Mucosa of gallbladder (tissue), 1 donor: ENCODE measurements around the gene POU2AF2. TPM values are rescaled to one million over a fixed set of nuclear protein-coding genes. Genes with fewer than 3 reads are reported as not detected.
"Not testable (repeated sequence)": the region's sequence is repeated elsewhere in the genome, so short reads cannot be mapped to it uniquely, and the experiment has no call there.

Source experiments
- DNase-seq: peaks from one replicate; pipeline ENCODE4 v3.0.0-alpha.2; 2020; ENCODE audit warnings: low spot score
- total RNA-seq: library from RNA; stranded (reverse); gene quantifications from one replicate; pipeline ENCODE4 v1.2.1, GENCODE V29; 2021
- donor health status: DM: no; HTN: no; CAD: no.

The POU2AF2 gene, protein sequence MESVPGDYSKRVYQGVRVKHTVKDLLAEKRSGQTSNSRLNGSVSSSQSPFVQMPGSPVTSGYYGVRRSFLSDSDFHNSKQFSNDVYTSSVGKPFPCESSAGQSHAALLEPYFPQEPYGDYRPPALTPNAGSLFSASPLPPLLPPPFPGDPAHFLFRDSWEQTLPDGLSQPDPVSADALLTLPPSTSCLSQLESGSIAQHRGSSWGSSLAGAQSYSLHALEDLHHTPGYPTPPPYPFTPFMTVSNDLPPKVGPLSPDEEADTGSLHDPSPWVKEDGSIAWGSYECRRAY
- total RNA-seq: 5.0 TPM

- DNase-seq: no peak
Observed at GRCh38 chr11:111245425-111245824, at the start of gene POU2AF2. TSS of gene POU2AF2 (plus strand) at chr11:111245725. CDS start at chr11:111245854, 129 bp downstream.

GRCh38 chr11:111200010-111200534 is 45.5 kb upstream of the POU2AF2 start:
- no peak for DNase-seq

DNA sequence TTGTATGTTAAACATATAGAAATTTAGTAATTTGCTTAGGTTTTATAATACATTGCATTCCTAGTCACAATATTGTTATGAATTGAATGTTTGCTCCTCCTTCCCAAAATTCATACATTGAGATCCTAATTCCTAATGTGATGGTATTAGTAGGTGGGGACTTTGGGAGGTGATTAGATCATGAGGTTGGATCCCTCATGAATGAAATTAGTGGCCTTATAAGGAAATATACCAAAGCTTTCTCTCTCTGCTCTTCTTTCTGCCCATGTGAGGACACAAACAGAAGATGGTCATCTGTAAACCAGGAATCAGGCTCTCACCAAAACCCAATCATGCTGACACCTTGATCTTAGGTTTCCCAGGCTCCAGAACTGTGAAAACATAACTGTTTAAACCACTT is 41.3 kb upstream of the POU2AF2 start:
- no peak for DNase-seq

DNA sequence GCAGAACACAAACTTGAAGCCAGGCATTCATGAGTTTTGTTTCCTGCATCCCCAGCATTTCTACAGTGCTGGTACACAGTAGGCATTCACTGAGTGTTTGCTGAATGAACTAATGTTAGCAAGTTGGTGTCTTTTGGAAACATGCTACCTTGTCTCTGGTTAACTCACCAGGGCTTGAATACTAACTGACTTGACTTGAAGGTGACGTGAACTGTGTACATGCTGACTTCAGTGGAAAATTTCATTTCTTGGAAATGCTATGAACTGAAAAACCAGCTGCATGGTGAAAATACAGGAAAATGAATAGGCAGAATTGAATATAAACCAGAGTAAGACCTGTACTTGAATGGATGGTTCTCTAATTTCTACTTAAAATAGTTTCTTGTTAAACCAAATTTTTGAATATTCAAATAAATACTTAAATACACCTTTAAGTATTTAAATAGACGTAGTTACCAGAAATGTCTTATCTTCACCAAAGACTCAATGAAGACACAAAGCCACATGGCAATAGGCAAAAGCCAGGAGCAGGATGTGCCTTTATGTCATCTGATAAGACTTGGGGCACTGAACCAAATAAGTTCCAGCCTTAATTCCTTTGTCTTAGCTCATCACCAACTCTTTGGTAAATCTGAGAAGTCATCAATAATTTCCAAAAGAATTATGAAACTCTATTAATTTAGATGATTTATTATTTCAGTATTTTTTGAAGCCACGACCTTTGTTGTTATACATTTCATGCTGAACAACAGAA is 39.7 kb upstream of the POU2AF2 start:
- no peak for DNase-seq

DNA sequence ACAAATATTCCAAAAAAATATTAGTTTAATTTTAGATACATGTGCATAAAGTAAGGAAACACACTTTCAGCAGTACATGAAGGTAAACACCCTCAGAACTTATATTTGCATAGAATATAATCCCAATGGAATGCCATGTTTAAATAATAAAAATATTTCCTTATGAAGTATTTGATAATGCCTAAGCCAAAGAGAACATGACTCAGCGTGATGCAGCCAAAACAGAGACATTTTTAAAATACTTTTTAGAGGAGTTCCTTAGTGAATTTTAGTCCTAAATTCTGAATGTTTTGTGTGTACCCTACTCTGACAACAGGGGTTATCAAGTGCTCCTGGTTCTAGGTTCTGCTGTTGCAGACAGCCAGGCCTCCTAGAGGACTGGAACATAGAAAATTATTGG is 39.1 kb upstream of the POU2AF2 start:
- DNase-seq: no peak

- no peak for DNase-seq
Observed at GRCh38 chr11:111207213-111207612, 38.3 kb upstream of the POU2AF2 start.

GRCh38 chr11:111209543-111210355 is 35.8 kb upstream of the POU2AF2 start:
- no peak for DNase-seq

DNA sequence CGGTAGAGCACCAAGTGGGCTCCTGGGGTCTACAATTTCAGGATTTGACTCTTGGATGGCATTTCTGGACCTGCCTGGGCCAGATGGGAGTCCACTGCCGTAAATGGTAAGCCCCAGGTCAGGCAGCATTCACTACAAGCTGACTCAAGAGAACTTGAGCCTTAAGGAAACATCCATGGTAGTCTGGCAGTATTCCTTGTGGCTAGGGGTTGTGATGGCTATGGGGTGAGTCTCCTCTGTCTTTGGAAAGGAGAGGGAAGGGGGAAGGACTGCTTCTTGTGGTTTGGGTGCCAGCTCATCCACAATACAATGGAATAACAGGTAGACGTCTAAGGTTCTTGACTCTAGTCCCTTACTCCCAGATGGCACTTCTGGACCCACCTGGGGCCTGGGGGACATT is 32.3 kb upstream of the POU2AF2 start:
- DNase-seq: no peak

- no peak for DNase-seq
Observed at GRCh38 chr11:111220721-111221120, 24.8 kb upstream of the POU2AF2 start.

DNA sequence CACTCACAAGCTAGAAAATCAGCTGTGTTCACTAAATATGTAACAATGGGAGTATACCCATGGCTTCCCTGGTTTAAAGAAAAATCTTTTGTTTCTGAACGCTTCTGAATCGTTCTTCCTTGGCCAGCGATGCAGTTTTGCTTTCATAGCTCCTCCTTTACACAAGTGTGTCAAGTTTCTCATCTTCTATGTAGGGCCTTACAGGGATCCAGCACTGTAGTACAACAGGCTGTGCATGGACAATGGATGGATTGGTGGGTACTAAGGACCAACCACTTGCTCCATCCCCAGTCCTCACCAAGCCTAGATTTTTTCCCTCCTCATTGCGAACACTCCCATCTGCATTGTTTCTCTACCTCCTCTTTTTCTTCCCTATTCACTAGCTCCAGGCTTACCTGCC is 24.3 kb upstream of the POU2AF2 start:
- DNase-seq: no peak

- not testable (repeated sequence) for DNase-seq
Observed at GRCh38 chr11:111221936-111222335, 23.6 kb upstream of the POU2AF2 start.

DNA sequence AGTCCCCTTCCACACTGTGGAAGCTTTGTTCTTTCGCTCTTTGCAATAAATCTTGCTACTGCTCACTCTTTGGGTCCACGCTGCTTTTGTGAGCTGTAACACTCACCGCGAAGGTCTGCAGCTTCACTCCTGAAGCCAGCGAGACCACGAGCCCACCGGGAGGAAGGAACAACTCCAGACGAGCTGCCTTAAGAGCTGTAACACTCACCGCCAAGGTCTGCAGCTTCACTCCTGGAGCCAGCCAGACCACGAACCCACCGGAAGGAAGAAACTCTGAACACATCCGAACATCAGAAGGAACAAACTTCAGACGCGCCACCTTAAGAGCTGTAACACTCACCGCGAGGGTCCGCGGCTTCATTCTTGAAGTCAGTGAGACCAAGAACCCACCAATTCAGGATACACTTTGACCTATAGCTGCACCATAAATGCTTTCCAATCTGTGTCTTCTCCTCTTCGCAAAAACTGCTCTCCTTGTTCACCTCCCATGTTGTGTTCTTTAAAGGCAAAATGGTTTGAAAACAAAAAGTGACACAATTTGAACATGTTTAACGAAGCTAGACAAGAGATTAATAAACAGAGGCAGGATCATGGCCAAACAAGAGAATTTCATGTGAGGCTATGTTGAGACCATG is 22.6 kb upstream of the POU2AF2 start:
- not testable (repeated sequence) for DNase-seq

DNA sequence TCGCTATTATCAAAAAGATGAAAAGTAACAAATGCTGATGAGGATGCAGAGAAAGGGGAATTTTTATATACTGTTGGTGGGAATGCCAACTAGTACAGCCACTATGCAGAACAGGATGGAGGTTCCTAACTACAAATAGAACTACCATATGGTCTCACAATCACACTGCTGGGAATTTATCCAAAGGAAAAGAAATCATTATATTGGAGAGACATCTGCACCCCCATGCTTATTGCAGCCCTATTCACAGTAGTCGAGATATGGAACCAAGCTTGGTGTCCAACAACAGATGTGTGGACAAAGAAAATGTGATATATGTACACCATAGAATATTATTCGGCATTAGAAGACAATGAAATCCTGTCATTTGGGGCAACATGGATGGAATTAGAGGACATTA is 19.6 kb upstream of the POU2AF2 start:
- no peak for DNase-seq

DNA sequence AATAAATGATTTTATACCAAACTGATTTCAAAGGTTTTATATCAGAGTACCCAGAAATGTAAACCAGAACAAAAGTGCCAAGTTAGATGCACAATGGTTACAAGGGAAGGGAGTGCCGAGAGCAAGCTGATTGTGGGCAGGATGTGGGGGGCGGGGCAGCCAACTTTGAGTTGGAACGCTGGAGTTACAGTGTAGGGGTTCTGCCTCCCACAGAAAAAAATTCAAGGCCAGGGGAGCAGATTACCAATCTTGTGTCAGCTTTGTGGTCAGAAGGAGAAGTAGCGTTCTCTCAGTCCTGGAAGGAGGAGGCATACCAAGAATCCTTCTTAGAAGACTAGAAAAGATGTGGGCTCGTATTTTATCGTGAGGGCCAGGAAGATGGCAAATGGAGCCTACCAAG is 15.9 kb upstream of the POU2AF2 start:
- DNase-seq: no peak

DNA sequence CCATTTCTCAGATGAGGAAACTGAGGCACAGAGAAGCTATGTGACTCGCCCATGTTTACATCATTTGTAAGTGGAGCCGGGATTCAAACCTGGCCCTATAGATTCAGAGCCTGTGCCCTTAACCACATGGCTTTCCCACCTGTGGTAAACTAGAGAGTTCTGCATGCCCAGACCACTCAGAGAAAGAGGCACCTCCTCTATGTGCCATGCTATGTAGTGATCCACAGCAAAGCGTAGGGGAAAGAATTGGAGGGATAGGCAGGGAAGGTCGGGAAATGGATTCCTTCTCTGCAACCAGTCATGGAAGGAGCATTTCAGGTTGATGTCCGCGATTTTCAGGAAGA is 15.4 kb upstream of the POU2AF2 start:
- DNase-seq: no peak

DNA sequence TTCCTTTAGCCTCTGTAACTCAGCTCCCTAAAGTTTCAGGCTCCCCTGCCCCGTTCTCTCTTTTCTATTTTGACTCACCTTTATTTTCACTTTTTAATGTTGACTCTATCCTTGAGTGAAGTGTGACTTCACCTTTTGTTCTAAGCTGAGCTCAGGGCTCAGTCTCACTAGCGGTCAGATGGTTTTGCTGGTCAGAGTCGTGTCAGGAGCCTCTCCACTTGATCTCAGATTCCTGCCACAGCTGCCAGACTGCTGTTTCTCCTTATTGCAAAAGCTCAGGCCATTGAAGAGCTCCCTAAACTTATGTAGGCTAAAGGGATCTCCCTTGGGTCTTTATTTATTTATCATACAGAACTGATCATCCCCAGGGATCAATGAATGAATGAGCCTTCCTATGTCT is 13.7 kb upstream of the POU2AF2 start:
- no peak for DNase-seq

DNA sequence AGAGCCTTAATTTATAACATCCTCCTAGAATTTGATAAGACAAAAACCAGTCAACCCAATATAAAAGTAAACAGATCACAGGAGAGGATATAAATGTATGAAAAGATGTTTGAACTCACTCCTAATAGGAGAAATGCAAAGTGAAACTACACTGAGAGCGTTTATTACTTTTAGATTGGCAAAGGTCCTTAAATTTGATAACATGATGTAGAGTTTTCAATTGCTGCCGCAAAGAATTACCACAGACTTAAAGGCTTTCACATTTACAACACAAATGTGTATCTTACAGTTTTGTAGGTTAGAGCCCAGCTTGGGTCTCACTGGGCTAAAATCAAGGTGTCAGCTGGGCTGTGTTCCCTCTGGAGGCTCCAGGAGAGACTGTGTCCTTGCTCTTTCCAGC is 9.1 kb upstream of the POU2AF2 start:
- DNase-seq: no peak

GRCh38 chr11:111237926-111238325 is 7.6 kb upstream of the POU2AF2 start:
- no peak for DNase-seq

DNA sequence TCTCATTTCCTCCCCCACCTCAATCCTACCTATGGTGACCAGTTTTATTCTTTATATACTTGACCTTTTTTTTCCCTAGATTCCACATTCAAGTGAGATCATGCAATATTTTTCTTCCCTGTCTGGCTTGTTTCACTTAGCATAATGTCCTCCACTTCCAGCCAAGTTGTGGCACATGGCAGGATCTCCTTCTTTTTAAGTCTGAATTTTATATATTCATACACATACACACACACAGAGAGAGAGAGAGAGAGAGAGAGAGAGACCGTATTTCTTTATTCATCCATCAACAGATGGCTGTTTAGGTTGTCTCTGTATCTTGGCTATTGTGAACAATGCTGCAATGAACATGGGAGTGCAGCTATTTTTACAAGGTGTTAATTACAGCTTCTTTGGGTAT is 1.4 kb downstream of the POU2AF2 start:
- no peak for DNase-seq

DNA sequence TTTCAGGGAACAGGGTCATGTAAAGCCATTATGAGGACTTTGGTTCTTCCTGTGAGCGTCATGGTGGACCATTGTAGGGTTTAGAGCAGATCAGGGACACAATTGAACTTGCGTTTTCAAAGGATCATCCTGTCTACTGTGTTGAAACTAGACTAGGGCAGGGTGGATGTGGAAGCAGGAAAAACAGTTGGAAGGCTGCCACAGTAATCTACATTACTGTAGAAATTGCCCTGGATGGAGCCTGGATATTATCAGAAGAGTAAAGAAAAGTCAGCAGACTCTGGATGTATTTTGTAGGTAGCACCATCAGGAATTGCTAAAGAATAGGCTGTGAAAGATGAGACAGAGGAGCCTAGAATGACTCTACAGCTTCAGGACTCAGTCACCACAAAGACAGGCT is 5.4 kb downstream of the POU2AF2 start:
- DNase-seq: no peak

DNA sequence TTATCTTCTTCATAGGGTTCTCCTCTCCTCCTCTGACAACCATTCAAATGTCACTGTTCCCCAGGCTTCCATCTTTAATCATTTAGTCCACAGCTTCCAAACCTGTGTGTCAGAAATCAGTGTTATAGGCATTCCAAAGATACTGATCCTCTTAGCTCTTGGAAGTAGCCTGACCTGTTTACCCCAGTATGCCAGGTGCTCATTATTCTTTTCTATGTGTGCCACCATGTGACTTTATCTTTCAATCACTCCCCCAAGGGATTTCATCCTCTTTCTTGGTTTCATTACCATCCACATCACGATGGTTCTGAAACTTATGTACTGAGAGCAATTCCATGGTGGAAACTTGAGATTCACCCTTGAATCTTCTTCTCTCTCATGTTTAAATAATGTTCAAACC is 7.6 kb downstream of the POU2AF2 start:
- no peak for DNase-seq

DNA sequence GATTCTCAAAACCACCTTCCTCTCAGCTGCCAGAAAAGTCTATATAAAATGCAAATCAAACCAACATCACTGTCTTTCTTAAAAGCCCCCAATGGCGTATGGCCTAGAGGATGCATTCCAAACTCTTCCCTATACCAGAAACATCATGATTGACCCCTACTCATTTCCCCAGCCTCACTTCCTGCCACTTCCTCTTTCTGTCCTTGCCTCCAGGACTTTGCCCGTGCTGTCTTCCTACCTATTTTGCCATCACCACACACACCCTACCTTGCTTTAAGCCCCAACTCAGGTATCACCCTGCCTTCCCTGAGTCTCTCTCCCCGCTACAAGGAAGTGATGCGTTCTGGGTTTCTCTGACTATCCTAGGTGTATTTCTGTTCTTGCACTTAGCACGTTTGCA is 8.1 kb downstream of the POU2AF2 start:
- no peak for DNase-seq
